ENCODE measurements around the gene PNMA8C. TPM values are rescaled to one million over a fixed set of nuclear protein-coding genes. Genes with fewer than 3 reads are reported as not detected.
"Not testable (repeated sequence)": the region's sequence is repeated elsewhere in the genome, so short reads cannot be mapped to it uniquely, and the experiment has no call there.

Gene PNMA8C
- polyA plus RNA-seq, 2 of the 4 experiments (the other 2 are of a cell fraction): 0.01 TPM; not detected in 1

- H3K9me3 ChIP-seq: no peaks in the 10 kb centered on the region
- TF ChIP-seq CEBPB (IDR thresholded peaks at IDR 0.05): no peak
- TF ChIP-seq RNF2 (IDR thresholded peaks at IDR 0.05; ENCODE audit: borderline replicate concordance, low read depth): no peak
- no peak for TF ChIP-seq ELK1 (IDR thresholded peaks at IDR 0.05; ENCODE audit: low read depth, low read length)
- TF ChIP-seq MAX (IDR thresholded peaks at IDR 0.05): no peak
- TF ChIP-seq RARB (CRISPR knock-in tag; IDR thresholded peaks at IDR 0.05): no peak
- no peak for TF ChIP-seq CBX8 (IDR thresholded peaks at IDR 0.05)
- TF ChIP-seq EHF (CRISPR knock-in tag; IDR thresholded peaks at IDR 0.05): no peak
- no peak for TF ChIP-seq EP300 (IDR thresholded peaks at IDR 0.05)
- no peak for TF ChIP-seq TP53 (CRISPR knock-in tag; IDR thresholded peaks at IDR 0.05)
- TF ChIP-seq KDM5A (IDR thresholded peaks at IDR 0.05): no peak
- TF ChIP-seq ATOH8 (CRISPR knock-in tag; IDR thresholded peaks at IDR 0.05; ENCODE audit: low read depth): no peak
- TF ChIP-seq PHF8 (IDR thresholded peaks at IDR 0.05; ENCODE audit: borderline replicate concordance, low read depth): no peak
- TF ChIP-seq CTCF (IDR thresholded peaks at IDR 0.05): no peak
- TF ChIP-seq CHD2 (IDR thresholded peaks at IDR 0.05; ENCODE audit: low read length, partially characterized antibody): no peak
- TF ChIP-seq SMC3 (IDR thresholded peaks at IDR 0.05): no peak
- no peak for TF ChIP-seq ZFP36 (IDR thresholded peaks at IDR 0.05; ENCODE audit: borderline replicate concordance, partially characterized antibody)
- TF ChIP-seq HOXA7 (CRISPR knock-in tag; IDR thresholded peaks at IDR 0.05): no peak
- no peak for TF ChIP-seq RAD21 (conservative IDR thresholded peaks at IDR 0.05 in 1 of 2, IDR thresholded peaks at IDR 0.05 in 1 of 2)
- TF ChIP-seq ZSCAN20 (CRISPR knock-in tag; IDR thresholded peaks at IDR 0.05): no peak
- FAIRE-seq: peak; percentile 81
- H3K27ac ChIP-seq: peak overlapping the region; percentile 64 to 65; a peak in 4 of 6 replicates
- H3K4me3 ChIP-seq: no peak overlapping the region
- DNase-seq (ENCODE audit: low read depth in 1 of 2, low spot score in 1 of 2): no peak
- ATAC-seq: no peak
- 60% methylated on average over 1 of the region's 1 CpG for WGBS (ENCODE audit: missing lambda C conversion rate)
- ChIA-PET CTCF (interaction anchor here (2.7 to 4.9 kb wide), 2 partner anchors 10 to 40 kb away, joined by 7 to 22 read pairs; no protein-coding TSS in a partner anchor), POLR2A (no interaction called here)
- H3K4me1 ChIP-seq: peaks cover 13% of the 10 kb centered on the region
- H3K4me2 ChIP-seq: no peak overlapping the region
Measured at GRCh38 chr19:46441866-46442265, 13.1 kb upstream of the PNMA8C start.

- not testable (repeated sequence) for FAIRE-seq
- CTCF ChIA-PET: interaction anchor here (0.6 to 2.9 kb wide), 7 partner anchors 8 to 550 kb away, joined by 3 to 8 read pairs (median 4); no protein-coding TSS in a partner anchor
Measured at GRCh38 chr19:46435689-46436088, 7.0 kb upstream of the PNMA8C start.

GRCh38 chr19:46435009-46435408 is 6.3 kb upstream of the PNMA8C start:
- CTCF ChIA-PET: interaction anchor here (0.6 to 2.9 kb wide), 5 partner anchors 31 to 131 kb away, joined by 3 to 8 read pairs (median 7); no protein-coding TSS in a partner anchor
- DNase-seq (ENCODE audit: low read depth in 1 of 2, low spot score in 1 of 2) (no peak), ATAC-seq (peak; percentile 24 to 40; a peak in 2 of 6 replicates), FAIRE-seq (no peak)
- Histone ChIP-seq H3K4me3 (no peak overlapping the region), H3K27ac (no peak overlapping the region), H3K4me2 (no peak overlapping the region), H3K4me1 (no peaks in the 10 kb centered on the region), H3K9me3 (no peaks in the 10 kb centered on the region)
- 65% methylated on average over 6 of the region's 6 CpGs for WGBS (ENCODE audit: missing lambda C conversion rate)
- POLR2A ChIA-PET: no interaction called here
- TF ChIP-seq HDAC2 (IDR thresholded peaks at IDR 0.05) (no peak), MAZ (IDR thresholded peaks at IDR 0.05; ENCODE audit: borderline replicate concordance, low read depth, low read length) (no peak), RNF2 (IDR thresholded peaks at IDR 0.05; ENCODE audit: borderline replicate concordance, low read depth) (no peak), PHF8 (IDR thresholded peaks at IDR 0.05; ENCODE audit: borderline replicate concordance, low read depth) (no peak), EP300 (IDR thresholded peaks at IDR 0.05) (no peak), RARB (CRISPR knock-in tag; IDR thresholded peaks at IDR 0.05) (no peak), CBX2 (IDR thresholded peaks at IDR 0.05; ENCODE audit: borderline replicate concordance, low read depth) (no peak), EHMT2 (IDR thresholded peaks at IDR 0.05; ENCODE audit: low read depth) (no peak), TP53 (CRISPR knock-in tag; IDR thresholded peaks at IDR 0.05) (no peak), FOSL2 (IDR thresholded peaks at IDR 0.05) (no peak), FOSL2 (CRISPR knock-in tag; IDR thresholded peaks at IDR 0.05) (no peak), REST (IDR thresholded peaks at IDR 0.05) (no peak), BHLHE40 (IDR thresholded peaks at IDR 0.05; ENCODE audit: low read depth, low read length) (no peak), KDM5A (IDR thresholded peaks at IDR 0.05) (no peak)

More at GRCh38 chr19:46435689-46436088, 7.0 kb upstream of the PNMA8C start:
- not testable (repeated sequence) for H3K9me3 ChIP-seq; H3K4me1 ChIP-seq; H3K27ac ChIP-seq; ATAC-seq; H3K4me2 ChIP-seq; DNase-seq (ENCODE audit: low read depth in 1 of 2, low spot score in 1 of 2); H3K4me3 ChIP-seq
- 92% methylated on average over 4 of the region's 4 CpGs for WGBS (ENCODE audit: missing lambda C conversion rate)
- POLR2A ChIA-PET: interaction anchor here (0.7 kb wide), 1 partner anchor 36 kb away, joined by 3 read pairs; no protein-coding TSS in a partner anchor
